Pancreas (tissue), 10 donors: ENCODE data around the gene RAI1. TPM values are rescaled to one million over a fixed set of nuclear protein-coding genes. Genes with fewer than 3 reads are reported as not detected.

Experiments used
- ATAC-seq, 4 donors: fragments of 200-7000 bp; cut with Tn5 transposase; one replicate each; pipeline versions ENCODE4 v1.8.0 to v1.9.1; 2020; ENCODE audit warnings: mild to moderate bottlenecking in 4 of 4, moderate library complexity in 4 of 4
- DNase-seq, 6 donors: peaks; one replicate each; pipeline ENCODE4 v3.0.0-alpha.2; 2020
- FAIRE-seq: peaks from 2 replicates; lab custom pipeline; 2012; peaks lifted over from hg19 to GRCh38; lab: Jason Lieb, UNC
- H3K27ac ChIP-seq, 4 donors: fragments of 200-600 bp; sonication (generic); 1 replicate in 3 of 4; 2 replicates in 1 of 4; pipeline versions ENCODE4 v1.5.0 to v1.8.0; 2020
- H3K27me3 ChIP-seq, 4 donors: fragments of 200-600 bp; one replicate each; pipeline ENCODE4 v1.8.0; 2021
- H3K36me3 ChIP-seq, 3 donors: fragments of 200-600 bp; sonication (generic) in 1 of 3; one replicate each; pipeline versions ENCODE4 v1.5.0 to v1.8.0; 2020 to 2021
- H3K4me1 ChIP-seq, 3 donors: fragments of 200-600 bp; one replicate each; pipeline ENCODE4 v1.8.0; 2021
- H3K4me3 ChIP-seq, 4 donors: fragments of 200-600 bp; sonication (generic) in 2 of 4; one replicate each; pipeline versions ENCODE4 v1.5.0 to v1.8.0; 2020 to 2021
- H3K9me3 ChIP-seq, 4 donors: fragments of 200-600 bp; one replicate each; pipeline ENCODE4 v1.8.0; 2021
- WGBS, 2 donors: extraction: QIAGEN DNeasy Blood & Tissue Kit; methylation state at CpG; one replicate each; pipeline ENCODE4 v1.1.7; 2013; 5-methylcytosine and 5-hydroxymethylcytosine counted together
- intact Hi-C, 3 donors: fragments of 100-400 bp; cut with DNase I; formaldehyde crosslinking; loops; one replicate each; pipeline versions ENCODE4 v1.11.1 to v1.14.2; 2022
- microRNA-seq, 2 donors: library from miRNA; unstranded; fragments of <30 nt; microRNA quantifications; one replicate each; pipeline versions ENCODE4 to v1.1.0, GENCODE V29; 2019 to 2020
- polyA plus RNA-seq, 2 donors: library from polyadenylated mRNA; stranded (reverse); fragments of 200-250 nt; gene quantifications; one replicate each; pipeline ENCODE4 v1.2.3, GENCODE V29; 2013
- total RNA-seq, 6 donors: library from RNA; stranded (reverse); fragmentation: NEBNext Ultra II Directional in 4 of 6; extraction: Animal tissue kit (Norgen Biotek cat#: 25700) in 4 of 6; gene quantifications; one replicate each; pipeline versions ENCODE4 v1.2.1 to v1.2.4, GENCODE V29; 2021 to 2023
- TF ChIP-seq, protein P1 (sequence below), 4 donors: fragments of 200-600 bp; sonication (generic) in 3 of 4; IDR thresholded peaks; one replicate each; pipeline versions ENCODE4 v1.5.0 to v1.8.0; 2021; ENCODE audit warnings: antibody characterized with exemption in 4 of 4
- donor health status: healthy with polysubstance abuse.
- donor health status: DM: no; HTN: no; CAD: no; lungs with moderate emphysema.
- donor health status: DM: no; HTN: no; CAD: no.
- donor health status: control.
- donor health status: control.
- donor health status: Bipolar disorder and iron deficiency.
- donor health status: DM: yes; HTN: yes; CAD: no.
- donor health status: DM: no; HTN: no; CAD: no.
- donor health status: DM: no; HTN: no; CAD: no.
- donor health status: DM: yes; HTN: yes; CAD: no.

Gene RAI1
- total and polyA plus RNA-seq, 8 donors, result 12.1 to 23.9 (median 16.7) TPM

DNA sequence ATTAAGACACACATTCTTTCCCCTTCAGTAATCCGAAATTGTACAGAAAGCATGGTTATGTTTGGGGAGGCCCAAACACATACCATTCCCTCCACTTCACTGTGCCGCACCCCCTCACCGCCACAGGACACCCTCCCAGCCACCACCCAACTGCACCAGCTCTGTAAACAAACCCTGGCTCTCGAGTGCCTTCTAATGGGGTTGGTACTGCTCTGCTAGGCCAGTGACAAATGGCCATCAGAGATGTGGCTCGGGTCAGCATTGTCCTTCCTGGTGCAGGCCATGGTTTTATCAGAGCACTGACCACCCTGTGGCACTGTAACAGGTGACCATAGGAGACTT, 179.5 kb downstream of the RAI1 start:
- H3K9me3 ChIP-seq, result no peaks in the 10 kb centered on the region
- H3K36me3 ChIP-seq, result no peaks in the 10 kb centered on the region
- H3K4me1 ChIP-seq, result peaks cover 0 to 8% (median 3%) of the 10 kb centered on the region in 3 donors
- DNase-seq (peak in 1 of 6 donors; percentile 9), ATAC-seq (peak in 2 of 4 donors; percentile 16 to 18), FAIRE-seq (no peak)
- intact Hi-C loops, result loop anchor here in 1 of 3 donors (10.0 kb wide), 1 partner anchor 186 kb away; no protein-coding TSS in a partner anchor
- 67 to 78% methylated on average over 5 of the region's 5 CpGs for WGBS, 2 donors
- no peak overlapping the region for H3K4me3 ChIP-seq
- H3K27ac ChIP-seq, result no peak overlapping the region
- TF ChIP-seq, protein P1, sequence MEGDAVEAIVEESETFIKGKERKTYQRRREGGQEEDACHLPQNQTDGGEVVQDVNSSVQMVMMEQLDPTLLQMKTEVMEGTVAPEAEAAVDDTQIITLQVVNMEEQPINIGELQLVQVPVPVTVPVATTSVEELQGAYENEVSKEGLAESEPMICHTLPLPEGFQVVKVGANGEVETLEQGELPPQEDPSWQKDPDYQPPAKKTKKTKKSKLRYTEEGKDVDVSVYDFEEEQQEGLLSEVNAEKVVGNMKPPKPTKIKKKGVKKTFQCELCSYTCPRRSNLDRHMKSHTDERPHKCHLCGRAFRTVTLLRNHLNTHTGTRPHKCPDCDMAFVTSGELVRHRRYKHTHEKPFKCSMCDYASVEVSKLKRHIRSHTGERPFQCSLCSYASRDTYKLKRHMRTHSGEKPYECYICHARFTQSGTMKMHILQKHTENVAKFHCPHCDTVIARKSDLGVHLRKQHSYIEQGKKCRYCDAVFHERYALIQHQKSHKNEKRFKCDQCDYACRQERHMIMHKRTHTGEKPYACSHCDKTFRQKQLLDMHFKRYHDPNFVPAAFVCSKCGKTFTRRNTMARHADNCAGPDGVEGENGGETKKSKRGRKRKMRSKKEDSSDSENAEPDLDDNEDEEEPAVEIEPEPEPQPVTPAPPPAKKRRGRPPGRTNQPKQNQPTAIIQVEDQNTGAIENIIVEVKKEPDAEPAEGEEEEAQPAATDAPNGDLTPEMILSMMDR (IDR thresholded peaks at IDR 0.05), result no peak
- H3K27me3 ChIP-seq, result no peaks in the 10 kb centered on the region

Small RNA genes within 50 kb of the gene (microRNA-seq; reads per million reads assigned to microRNA genes)
- gene MIR33B (11.5 to 13.1 reads per million in 2 donors), gene MIR6777 (0.39 to 0.59 reads per million in 2 donors)

Other genes starting within 250 kb of the RAI1 start
- 1 to 10 TPM; 4.6 to 8.4 (median 6.3) TPM for gene MED9, start 204.5 kb upstream of the RAI1 start, total RNA-seq
- 10 to 100 TPM in 1 of 2 donors, 1 to 10 TPM in 1; 7.8 to 12.2 TPM for gene MED9, start 204.5 kb upstream of the RAI1 start, polyA plus RNA-seq
- gene RASD1, start 185.1 kb upstream of the RAI1 start, total RNA-seq, result 10 to 100 TPM in 3 of 6 donors, 1 to 10 TPM in 3; 4.9 to 30.7 (median 10.6) TPM
- gene RASD1, start 185.1 kb upstream of the RAI1 start, polyA plus RNA-seq, result 100 to 1,000 TPM in 1 of 2 donors, 10 to 100 TPM in 1; 40.6 to 129 TPM
- 10 to 100 TPM; 14.8 to 26.8 (median 22.1) TPM for gene PEMT, start 89.8 kb upstream of the RAI1 start, total RNA-seq
- gene PEMT, start 89.8 kb upstream of the RAI1 start, polyA plus RNA-seq, result 100 to 1,000 TPM in 1 of 2 donors, 10 to 100 TPM in 1; 26.4 to 109 TPM
- gene SREBF1, start 155.5 kb downstream of the RAI1 start, total RNA-seq, result 10 to 100 TPM; 12.0 to 38.1 (median 24.3) TPM
- gene SREBF1, start 155.5 kb downstream of the RAI1 start, polyA plus RNA-seq, result 10 to 100 TPM; 67.3 to 77.5 TPM